GM18951 (cell line): Measurements from ENCODE around the gene GABBR2.
"Not testable (repeated sequence)": the region's sequence is repeated elsewhere in the genome, so short reads cannot be mapped to it uniquely, and the experiment has no call there.

ENCODE experiments used
- POLR2A ChIP-seq: IDR thresholded peaks from 4 replicates; pipeline ENCODE4 v1.6.1; 2011; ENCODE audit warnings: mild to moderate bottlenecking; ENCODE audit not compliant: insufficient read length, insufficient read depth; ENCODE audit errors: extremely low read depth
- in situ Hi-C: fragments of 300-500 bp; cut with MboI; formaldehyde crosslinking; loops from one replicate; pipeline ENCODE4 v1.12.0; 2022; ENCODE audit warnings: low sequenced_read_pairs, mixed read lengths, inconsistent platforms; ENCODE audit not compliant: unreplicated experiment

The GABBR2 gene

DNA sequence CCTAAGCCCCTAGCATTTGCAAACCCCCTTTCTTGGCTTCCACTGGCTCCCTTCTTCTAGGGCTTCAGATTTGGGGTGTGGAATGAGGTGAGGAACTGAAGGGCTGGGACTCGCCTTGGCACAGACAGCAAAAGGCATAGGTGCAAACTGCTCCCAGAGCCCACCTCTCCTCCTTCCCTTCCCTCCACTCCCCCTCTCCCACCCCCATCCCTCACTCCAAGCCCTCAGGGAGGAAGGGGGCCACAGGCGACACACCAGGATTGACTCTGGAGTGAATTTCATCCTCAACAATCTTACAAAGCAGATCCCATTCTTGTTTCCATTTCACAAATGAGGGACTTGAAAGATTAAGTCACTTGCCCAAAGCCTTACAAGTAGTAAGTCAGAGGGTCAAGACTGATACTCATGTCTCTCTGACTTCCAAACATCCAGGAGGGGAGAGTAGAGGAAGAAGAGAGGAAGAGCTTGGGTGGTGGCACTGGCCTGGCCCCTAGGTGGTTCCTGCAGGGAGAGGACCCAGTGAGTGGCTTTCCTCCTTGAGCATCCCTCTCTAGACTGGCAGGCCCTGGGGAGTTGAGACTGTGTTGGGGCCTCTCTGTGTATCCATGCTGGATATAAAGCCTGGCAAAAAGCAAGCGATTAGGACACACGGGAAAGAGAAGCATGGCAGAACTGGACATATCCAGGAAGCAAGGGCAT lies 193.1 kb downstream of the GABBR2 start:
- no peak for TF ChIP-seq POLR2A
- in situ Hi-C loops = no loop called here

DNA sequence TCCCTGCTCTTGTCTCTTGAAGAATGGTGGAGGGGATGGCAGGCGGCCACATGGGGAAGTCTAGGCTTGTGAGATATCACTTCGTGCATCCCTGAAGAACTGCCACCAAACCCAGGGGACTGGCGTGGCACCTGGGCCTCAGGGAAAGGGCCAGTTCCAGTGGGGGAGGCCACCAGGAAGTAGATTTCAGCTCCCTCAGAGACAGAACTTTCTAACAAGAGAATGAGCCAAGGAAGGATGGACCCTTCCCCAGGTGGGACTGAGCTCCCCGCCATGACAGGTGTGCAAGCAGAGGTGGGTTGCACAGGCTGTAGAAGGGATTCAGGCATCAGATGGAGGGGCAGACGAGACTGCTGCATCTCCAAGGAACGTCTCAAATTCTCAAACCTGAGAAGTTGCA lies 193.9 kb downstream of the GABBR2 start:
- TF ChIP-seq POLR2A = no peak
- in situ Hi-C loops = no loop called here

GRCh38 chr9:98508217-98508919 lies 200.4 kb downstream of the GABBR2 start:
- in situ Hi-C loops = not testable (repeated sequence)

DNA sequence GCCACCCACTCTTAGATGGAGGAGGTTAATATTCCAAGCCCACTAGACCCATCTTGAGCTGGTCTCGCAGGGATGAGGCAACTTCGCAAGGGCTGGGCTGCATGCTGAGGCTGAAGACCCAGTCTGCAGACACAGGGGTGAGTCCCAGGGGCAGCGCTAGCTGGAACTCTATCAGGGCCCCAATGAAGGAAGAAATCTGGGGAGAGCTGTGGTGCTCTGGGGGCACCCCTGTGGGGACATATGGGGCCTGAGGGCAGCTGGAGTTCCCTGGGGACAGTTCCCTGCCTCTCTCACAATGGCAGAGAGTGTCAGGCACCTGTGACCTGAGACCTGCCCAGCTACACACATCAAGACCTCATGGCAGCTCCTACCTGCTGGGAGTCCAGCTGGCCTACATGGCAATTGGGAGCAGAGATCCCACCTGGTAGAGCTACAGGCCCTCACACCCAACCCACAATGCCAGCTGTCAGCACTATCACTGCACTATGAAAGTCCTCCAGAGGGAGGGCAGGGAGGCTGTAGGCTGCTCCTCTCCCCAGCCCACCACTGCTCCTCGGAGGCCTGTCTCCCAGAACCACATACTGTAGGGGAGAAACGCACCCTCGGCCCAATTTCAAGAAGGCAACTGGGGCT lies 202.2 kb downstream of the GABBR2 start:
- in situ Hi-C loops = no loop called here
- TF ChIP-seq POLR2A = no peak

DNA sequence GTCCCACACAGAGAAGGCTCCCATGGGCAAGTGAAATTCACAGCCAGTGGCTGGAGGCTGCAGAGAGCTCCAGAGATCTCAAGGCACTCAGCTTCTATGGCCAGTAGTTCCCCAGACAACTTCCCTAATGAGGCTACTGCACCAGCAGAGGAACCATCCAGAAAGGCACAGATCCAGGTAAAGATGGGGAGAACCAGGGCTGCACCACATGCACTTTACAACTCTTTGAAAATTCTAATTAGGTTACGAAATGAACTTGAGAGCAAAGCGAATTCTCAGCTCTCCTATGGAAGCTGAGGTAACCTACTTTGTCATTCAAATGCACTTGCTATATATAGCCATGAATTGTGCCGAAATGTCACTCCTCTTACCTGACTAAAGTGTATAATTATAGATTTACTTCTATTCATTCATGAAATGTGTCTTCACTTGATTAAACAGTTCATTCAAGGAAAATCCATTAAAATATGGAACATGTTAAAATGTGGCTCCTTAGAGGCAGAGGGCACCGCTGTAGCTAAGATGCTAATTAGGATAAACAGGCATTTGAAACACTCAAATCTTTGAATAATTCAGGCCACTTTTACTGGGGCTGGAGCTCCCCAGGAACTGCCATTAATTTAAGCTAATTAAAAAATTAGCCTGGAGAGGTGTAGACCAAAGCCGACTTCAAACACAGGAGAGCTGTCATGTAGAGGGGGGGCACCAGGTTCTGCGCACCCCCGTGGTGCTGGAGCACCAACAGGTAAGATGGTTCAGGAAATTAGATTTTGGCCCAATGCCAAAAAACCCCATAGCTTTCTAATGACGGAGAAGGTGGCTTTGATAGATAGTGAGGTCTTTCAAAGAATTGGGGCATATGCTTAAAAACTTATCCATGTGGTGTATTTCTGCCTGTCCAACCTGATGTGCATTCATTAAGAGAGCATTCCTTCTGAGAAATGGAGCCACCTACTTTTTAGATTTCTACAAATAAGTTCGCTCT lies 204.1 kb downstream of the GABBR2 start:
- in situ Hi-C loops = no loop called here
- no peak for TF ChIP-seq POLR2A

- in situ Hi-C loops = no loop called here
These were observed 204.9 kb downstream of the GABBR2 start for GRCh38 chr9:98503867-98504266.

DNA sequence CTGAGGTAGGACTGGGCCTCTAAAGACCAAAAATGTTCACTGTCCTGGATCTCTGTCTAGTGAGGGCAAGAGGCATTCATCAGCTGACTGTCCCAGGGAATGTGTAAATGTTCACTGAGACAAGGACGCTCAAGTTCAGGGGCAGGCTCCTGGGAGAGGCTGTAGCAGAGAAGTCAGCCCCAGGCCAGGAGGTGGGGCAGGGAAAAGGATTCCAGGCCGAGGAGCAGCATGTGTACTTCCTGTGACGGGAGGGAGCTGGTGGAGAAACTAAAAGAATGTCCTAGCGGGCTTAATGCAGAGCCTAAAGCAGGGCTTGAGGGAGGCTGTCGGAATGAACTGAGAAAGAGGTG lies 205.8 kb downstream of the GABBR2 start:
- TF ChIP-seq POLR2A = no peak
- in situ Hi-C loops = no loop called here

More at GRCh38 chr9:98503867-98504266, 204.9 kb downstream of the GABBR2 start:
- TF ChIP-seq POLR2A = no peak

- in situ Hi-C loops = no loop called here
- no peak for TF ChIP-seq POLR2A
These were observed 206.3 kb downstream of the GABBR2 start for GRCh38 chr9:98502311-98502975.

GRCh38 chr9:98501819-98502218 lies 206.9 kb downstream of the GABBR2 start:
- no peak for TF ChIP-seq POLR2A
- in situ Hi-C loops = no loop called here

GRCh38 chr9:98501259-98501658 lies 207.5 kb downstream of the GABBR2 start:
- in situ Hi-C loops = not testable (repeated sequence)

GRCh38 chr9:98500337-98500919 lies 208.3 kb downstream of the GABBR2 start:
- in situ Hi-C loops = no loop called here
- TF ChIP-seq POLR2A = no peak

DNA sequence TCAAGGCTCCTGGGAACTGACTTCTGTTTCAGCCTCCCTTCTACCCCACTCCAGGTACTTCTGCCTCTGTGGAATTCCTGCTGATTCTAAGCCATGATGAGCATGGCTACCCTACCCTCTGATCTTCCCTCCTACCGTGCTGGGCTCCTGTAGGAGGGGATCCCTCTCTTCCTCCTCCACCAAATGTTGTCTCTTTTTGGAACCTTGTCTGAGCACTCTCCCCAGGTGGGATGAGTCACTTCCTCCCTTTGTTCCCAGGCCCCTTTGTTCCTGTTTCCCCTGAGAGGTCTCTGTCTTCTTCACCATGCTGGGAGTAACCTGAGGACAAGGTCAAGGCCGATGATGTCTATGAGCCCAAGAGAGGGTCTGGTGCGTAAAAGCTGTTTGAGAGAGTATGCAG lies 213.2 kb downstream of the GABBR2 start:
- in situ Hi-C loops = no loop called here

More for the DNA sequence above, 213.2 kb downstream of the GABBR2 start:
- TF ChIP-seq POLR2A = no peak
